Measurements from ENCODE around the gene TXNDC2.
"Not testable (repeated sequence)": the region's sequence is repeated elsewhere in the genome, so short reads cannot be mapped to it uniquely, and the experiment has no call there.

The TXNDC2 gene

DNA sequence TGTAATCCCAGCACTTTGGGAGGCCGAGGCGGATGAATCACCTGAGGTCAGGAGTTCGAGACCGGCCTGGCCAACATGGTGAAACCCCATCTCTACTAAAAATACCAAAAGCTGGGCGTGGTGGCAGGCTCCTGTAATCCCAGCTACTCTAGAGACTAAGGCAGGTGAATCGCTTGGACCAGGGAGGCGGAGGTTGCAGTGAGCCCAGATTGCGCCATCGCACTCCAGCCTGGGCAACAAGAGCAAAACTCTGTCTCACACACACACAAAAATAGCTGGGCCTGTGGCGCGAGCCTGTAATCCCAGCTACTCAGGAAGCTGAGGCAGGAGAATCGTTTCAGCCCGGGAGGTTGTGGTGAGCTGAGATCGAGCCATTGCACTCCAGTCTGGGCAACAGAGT is 16.5 kb downstream of the TXNDC2 start:
- not testable (repeated sequence) for H3K9ac ChIP-seq (ENCODE audit: low read depth, low read length, poor library complexity); H3K4me1 ChIP-seq (ENCODE audit: control insufficient read depth in 2 of 2, insufficient read depth in 1 of 2, low read depth in 1 of 2, low read length in 2 of 2); H3K36me3 ChIP-seq (replicated peaks in 1 of 2; ENCODE audit: control insufficient read depth in 2 of 2, insufficient read depth in 2 of 2, low read length in 2 of 2)

DNA sequence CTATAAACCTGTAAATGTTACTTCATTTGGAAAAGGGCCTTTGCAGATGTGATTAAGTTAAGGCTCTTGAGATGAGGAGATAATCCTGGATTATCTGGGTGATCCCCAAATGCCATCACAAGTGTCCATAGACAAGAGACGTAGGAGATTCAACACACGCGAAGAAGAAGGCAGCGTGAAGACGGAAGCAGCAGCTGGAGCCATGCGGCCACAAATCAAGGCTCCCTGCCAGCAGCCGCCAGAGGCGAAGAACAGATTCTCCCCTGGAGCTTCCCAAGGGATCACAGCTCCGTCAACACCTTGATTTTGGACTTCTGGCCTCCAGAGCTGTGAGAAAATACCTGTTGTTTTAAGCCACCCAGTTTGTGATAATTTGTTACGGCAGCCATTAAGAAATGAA is 17.1 kb downstream of the TXNDC2 start:
- H3K36me3 ChIP-seq (replicated peaks in 1 of 2; ENCODE audit: control insufficient read depth in 2 of 2, insufficient read depth in 2 of 2, low read length in 2 of 2): no peaks in the 10 kb centered on the region
- DNase-seq (ENCODE audit: low spot score): no peak
- no peak overlapping the region for H3K14ac ChIP-seq (ENCODE audit: low read length)
- H3K4me3 ChIP-seq (ENCODE audit: low read length in 2 of 2): no peak overlapping the region
- no peak overlapping the region for H3K9ac ChIP-seq (ENCODE audit: low read depth, low read length, poor library complexity)
- no peak overlapping the region for H3K23ac ChIP-seq (ENCODE audit: low read depth, low read length, poor library complexity)
- H3K4me1 ChIP-seq (ENCODE audit: control insufficient read depth in 2 of 2, insufficient read depth in 1 of 2, low read depth in 1 of 2, low read length in 2 of 2): peaks cover 0 to 2% of the 10 kb centered on the region in 2 donors
- H3K18ac ChIP-seq (ENCODE audit: low read length): no peak overlapping the region
- no peak overlapping the region for H4K91ac ChIP-seq (ENCODE audit: low read depth, low read length, poor library complexity)
- WGBS, 2 donors (ENCODE audit: extremely low coverage in 2 of 2, insufficient read length in 2 of 2, insufficient replicate concordance in 1 of 2): no CpG with 5 or more reads among the region's 10 CpGs
- H3K4ac ChIP-seq (ENCODE audit: low read length): no peak overlapping the region
- no peak overlapping the region for H3K27ac ChIP-seq (replicated peaks; ENCODE audit: low read length)
- no peak overlapping the region for H4K8ac ChIP-seq (ENCODE audit: low read depth, low read length)
- H3K27me3 ChIP-seq (ENCODE audit: control insufficient read depth in 3 of 3, insufficient read depth in 3 of 3, low read depth in 1 of 3, low read length in 3 of 3): no peaks in the 10 kb centered on the region
- H2BK5ac ChIP-seq (ENCODE audit: low read length): no peak overlapping the region
- H3K79me1 ChIP-seq (ENCODE audit: low read depth, low read length): no peaks in the 10 kb centered on the region
- H3K4me2 ChIP-seq (ENCODE audit: insufficient read depth, low read length, poor library complexity, severe bottlenecking): no peak overlapping the region
- H2BK12ac ChIP-seq (ENCODE audit: low read length): no peak overlapping the region
- no peaks in the 10 kb centered on the region for H3K9me3 ChIP-seq (replicated peaks in 1 of 2; ENCODE audit: control insufficient read depth in 2 of 2, insufficient read depth in 1 of 2, low read depth in 1 of 2, low read length in 2 of 2)
- no peak overlapping the region for H2BK15ac ChIP-seq (ENCODE audit: low read length)
- no peak overlapping the region for H2BK120ac ChIP-seq (ENCODE audit: low read depth, low read length)
- no peak overlapping the region for H2AFZ ChIP-seq (ENCODE audit: low read length)
- H2AK5ac ChIP-seq (ENCODE audit: low read depth, low read length): no peak overlapping the region

More for the DNA sequence above, 16.5 kb downstream of the TXNDC2 start:
- H4K91ac ChIP-seq (ENCODE audit: low read depth, low read length, poor library complexity); H2AFZ ChIP-seq (ENCODE audit: low read length); H2BK5ac ChIP-seq (ENCODE audit: low read length); H2BK120ac ChIP-seq (ENCODE audit: low read depth, low read length); DNase-seq (ENCODE audit: low spot score); H3K14ac ChIP-seq (ENCODE audit: low read length); H3K27ac ChIP-seq (replicated peaks; ENCODE audit: low read length); H3K18ac ChIP-seq (ENCODE audit: low read length); H2AK5ac ChIP-seq (ENCODE audit: low read depth, low read length); H3K9me3 ChIP-seq (replicated peaks in 1 of 2; ENCODE audit: control insufficient read depth in 2 of 2, insufficient read depth in 1 of 2, low read depth in 1 of 2, low read length in 2 of 2); H3K4me3 ChIP-seq (ENCODE audit: low read length in 2 of 2); H2BK15ac ChIP-seq (ENCODE audit: low read length); H3K4ac ChIP-seq (ENCODE audit: low read length); H3K4me2 ChIP-seq (ENCODE audit: insufficient read depth, low read length, poor library complexity, severe bottlenecking); H3K79me1 ChIP-seq (ENCODE audit: low read depth, low read length); H3K23ac ChIP-seq (ENCODE audit: low read depth, low read length, poor library complexity); H3K27me3 ChIP-seq (ENCODE audit: control insufficient read depth in 3 of 3, insufficient read depth in 3 of 3, low read depth in 1 of 3, low read length in 3 of 3); H2BK12ac ChIP-seq (ENCODE audit: low read length); H4K8ac ChIP-seq (ENCODE audit: low read depth, low read length): not testable (repeated sequence)
- WGBS, 2 donors (ENCODE audit: extremely low coverage in 2 of 2, insufficient read length in 2 of 2, insufficient replicate concordance in 1 of 2): no CpG with 5 or more reads among the region's 14 CpGs

DNA sequence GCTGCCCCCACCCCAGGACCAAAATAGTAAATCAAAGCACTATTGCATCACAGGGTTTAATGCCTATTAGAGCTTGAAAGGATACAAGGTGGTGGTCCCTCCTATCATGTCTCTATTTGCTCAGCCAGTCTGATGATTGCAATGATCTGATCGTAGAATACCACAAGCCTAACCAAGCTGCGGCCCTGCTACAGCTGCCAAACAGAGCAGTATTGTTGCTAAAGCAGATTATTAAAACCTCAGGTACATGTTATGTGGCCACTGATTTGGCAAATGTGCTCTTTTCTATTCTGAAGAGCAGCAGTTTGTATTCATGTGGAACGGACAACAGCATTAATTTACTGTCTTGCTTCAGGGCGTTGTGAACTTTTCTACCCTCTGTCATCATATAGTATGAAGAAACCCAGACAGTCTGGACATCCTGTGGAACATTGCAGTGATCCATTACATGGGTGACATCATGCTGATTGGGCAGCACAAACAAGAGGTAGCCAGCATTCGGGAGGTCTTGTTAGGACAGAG is 19.7 kb downstream of the TXNDC2 start:
- no peaks in the 10 kb centered on the region for H3K36me3 ChIP-seq (replicated peaks in 1 of 2; ENCODE audit: control insufficient read depth in 2 of 2, insufficient read depth in 2 of 2, low read length in 2 of 2)
- H3K23ac ChIP-seq (ENCODE audit: low read depth, low read length, poor library complexity): no peak overlapping the region
- no peak overlapping the region for H3K9ac ChIP-seq (ENCODE audit: low read depth, low read length, poor library complexity)
- no peak overlapping the region for H3K27ac ChIP-seq (replicated peaks; ENCODE audit: low read length)
- H3K4me3 ChIP-seq (ENCODE audit: low read length in 2 of 2): no peak overlapping the region
- H4K8ac ChIP-seq (ENCODE audit: low read depth, low read length): no peak overlapping the region
- no CpG with 5 or more reads among the region's 5 CpGs for WGBS, 2 donors (ENCODE audit: extremely low coverage in 2 of 2, insufficient read length in 2 of 2, insufficient replicate concordance in 1 of 2)
- no peak overlapping the region for H2BK5ac ChIP-seq (ENCODE audit: low read length)
- H3K18ac ChIP-seq (ENCODE audit: low read length): no peak overlapping the region
- no peaks in the 10 kb centered on the region for H3K9me3 ChIP-seq (replicated peaks in 1 of 2; ENCODE audit: control insufficient read depth in 2 of 2, insufficient read depth in 1 of 2, low read depth in 1 of 2, low read length in 2 of 2)
- H3K14ac ChIP-seq (ENCODE audit: low read length): no peak overlapping the region
- H2AFZ ChIP-seq (ENCODE audit: low read length): no peak overlapping the region
- no peak overlapping the region for H3K4ac ChIP-seq (ENCODE audit: low read length)
- H3K27me3 ChIP-seq (ENCODE audit: control insufficient read depth in 3 of 3, insufficient read depth in 3 of 3, low read depth in 1 of 3, low read length in 3 of 3): peaks cover 0 to 2% (median 0%) of the 10 kb centered on the region in 3 experiments
- H3K4me2 ChIP-seq (ENCODE audit: insufficient read depth, low read length, poor library complexity, severe bottlenecking): no peak overlapping the region
- H2BK120ac ChIP-seq (ENCODE audit: low read depth, low read length): no peak overlapping the region
- no peak overlapping the region for H2BK15ac ChIP-seq (ENCODE audit: low read length)
- H3K4me1 ChIP-seq (ENCODE audit: control insufficient read depth in 2 of 2, insufficient read depth in 1 of 2, low read depth in 1 of 2, low read length in 2 of 2): peaks cover 0 to 5% of the 10 kb centered on the region in 2 donors
- H2AK5ac ChIP-seq (ENCODE audit: low read depth, low read length): no peak overlapping the region
- H3K79me1 ChIP-seq (ENCODE audit: low read depth, low read length): no peaks in the 10 kb centered on the region
- no peak for DNase-seq (ENCODE audit: low spot score)
- H4K91ac ChIP-seq (ENCODE audit: low read depth, low read length, poor library complexity): no peak overlapping the region
- no peak overlapping the region for H2BK12ac ChIP-seq (ENCODE audit: low read length)

DNA sequence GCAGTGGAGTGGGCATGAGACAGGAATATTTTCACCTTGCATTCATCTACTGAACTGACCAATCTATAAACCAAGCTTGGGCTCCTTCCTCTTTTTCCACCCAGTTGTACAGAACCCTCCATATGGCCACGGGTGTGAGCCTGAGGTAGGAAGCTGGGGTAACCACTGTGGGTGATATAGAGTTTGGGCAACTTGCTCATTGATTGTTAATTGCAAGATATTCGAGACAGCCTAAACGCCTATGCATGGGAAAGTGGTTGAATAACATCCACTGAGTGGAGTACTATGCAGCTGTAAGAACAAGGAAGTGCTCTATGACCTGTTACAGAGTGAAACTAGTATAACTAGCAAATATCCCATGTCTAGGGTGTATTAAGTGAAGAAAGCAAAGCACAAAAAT is 20.7 kb downstream of the TXNDC2 start:
- H3K27me3 ChIP-seq (ENCODE audit: control insufficient read depth in 3 of 3, insufficient read depth in 3 of 3, low read depth in 1 of 3, low read length in 3 of 3): peaks cover 0 to 2% (median 0%) of the 10 kb centered on the region in 3 experiments
- no peak overlapping the region for H2BK5ac ChIP-seq (ENCODE audit: low read length)
- H2BK12ac ChIP-seq (ENCODE audit: low read length): no peak overlapping the region
- H3K4me1 ChIP-seq (ENCODE audit: control insufficient read depth in 2 of 2, insufficient read depth in 1 of 2, low read depth in 1 of 2, low read length in 2 of 2): peaks cover 0 to 5% of the 10 kb centered on the region in 2 donors
- no peak overlapping the region for H3K4me2 ChIP-seq (ENCODE audit: insufficient read depth, low read length, poor library complexity, severe bottlenecking)
- no peak overlapping the region for H4K91ac ChIP-seq (ENCODE audit: low read depth, low read length, poor library complexity)
- no peak overlapping the region for H3K23ac ChIP-seq (ENCODE audit: low read depth, low read length, poor library complexity)
- H3K9me3 ChIP-seq (replicated peaks in 1 of 2; ENCODE audit: control insufficient read depth in 2 of 2, insufficient read depth in 1 of 2, low read depth in 1 of 2, low read length in 2 of 2): no peaks in the 10 kb centered on the region
- no peak overlapping the region for H2AK5ac ChIP-seq (ENCODE audit: low read depth, low read length)
- H3K36me3 ChIP-seq (replicated peaks in 1 of 2; ENCODE audit: control insufficient read depth in 2 of 2, insufficient read depth in 2 of 2, low read length in 2 of 2): no peaks in the 10 kb centered on the region
- H3K4ac ChIP-seq (ENCODE audit: low read length): no peak overlapping the region
- H2AFZ ChIP-seq (ENCODE audit: low read length): no peak overlapping the region
- H3K4me3 ChIP-seq (ENCODE audit: low read length in 2 of 2): no peak overlapping the region
- WGBS, 2 donors (ENCODE audit: extremely low coverage in 2 of 2, insufficient read length in 2 of 2, insufficient replicate concordance in 1 of 2): no CpG with 5 or more reads among the region's 3 CpGs
- H3K27ac ChIP-seq (replicated peaks; ENCODE audit: low read length): no peak overlapping the region
- no peaks in the 10 kb centered on the region for H3K79me1 ChIP-seq (ENCODE audit: low read depth, low read length)
- H2BK120ac ChIP-seq (ENCODE audit: low read depth, low read length): no peak overlapping the region
- H4K8ac ChIP-seq (ENCODE audit: low read depth, low read length): no peak overlapping the region
- DNase-seq (ENCODE audit: low spot score): no peak
- H2BK15ac ChIP-seq (ENCODE audit: low read length): no peak overlapping the region
- no peak overlapping the region for H3K9ac ChIP-seq (ENCODE audit: low read depth, low read length, poor library complexity)
- no peak overlapping the region for H3K18ac ChIP-seq (ENCODE audit: low read length)
- no peak overlapping the region for H3K14ac ChIP-seq (ENCODE audit: low read length)

Measured in neuronal stem cell (in vitro differentiated cells).